Loucy (cell line): ENCODE measurements around the gene MET.

Experiments used
- H2AFZ ChIP-seq: fragments of 200-600 bp; sonication (generic); 2 replicates; pipeline ENCODE4 v1.6.0; 2016; ENCODE audit warnings: antibody characterized with exemption, mild to moderate bottlenecking, low read length, moderate library complexity
- H3F3A ChIP-seq: fragments of 200-600 bp; 2 replicates; pipeline ENCODE4 v1.6.0; 2016; ENCODE audit warnings: antibody characterized with exemption, low read depth, mild to moderate bottlenecking
- H3K27me3 ChIP-seq: fragments of 200-600 bp; sonication (generic); 2 replicates; pipeline ENCODE4 v1.6.1; 2014; ENCODE audit warnings: low read length, mild to moderate bottlenecking; ENCODE audit not compliant: insufficient read depth, poor library complexity, severe bottlenecking
- H3K36me3 ChIP-seq: fragments of 200-600 bp; sonication (generic); 2 replicates; pipeline ENCODE4 v1.6.1; 2016; ENCODE audit warnings: low read length; ENCODE audit not compliant: insufficient read depth
- H3K4me1 ChIP-seq: fragments of 200-600 bp; sonication (generic); 2 replicates; pipeline ENCODE4 v1.5.1; 2014; ENCODE audit warnings: low read length, mild to moderate bottlenecking; ENCODE audit not compliant: insufficient read depth, poor library complexity, severe bottlenecking
- H3K4me2 ChIP-seq: fragments of 200-600 bp; sonication (generic); 2 replicates; pipeline ENCODE4 v1.6.0; 2014; ENCODE audit warnings: antibody characterized with exemption, low read length, low read depth, mild to moderate bottlenecking; ENCODE audit not compliant: poor library complexity, severe bottlenecking
- H3K4me3 ChIP-seq: fragments of 200-600 bp; sonication (generic); 2 replicates; pipeline ENCODE4 v1.5.1; 2014; ENCODE audit warnings: low read length, mild to moderate bottlenecking, mixed read lengths; ENCODE audit not compliant: poor library complexity, severe bottlenecking
- H3K79me2 ChIP-seq: fragments of 200-600 bp; sonication (generic); 2 replicates; pipeline ENCODE4 v1.6.1; 2014; ENCODE audit warnings: low read length; ENCODE audit not compliant: insufficient read depth
- H3K9ac ChIP-seq: fragments of 200-600 bp; sonication (generic); 2 replicates; pipeline ENCODE4 v1.6.0; 2014; ENCODE audit warnings: mild to moderate bottlenecking, low read depth, low read length, moderate library complexity; ENCODE audit not compliant: poor library complexity, severe bottlenecking
- H3K9me2 ChIP-seq: fragments of 200-600 bp; sonication (generic); replicated peaks from 2 replicates; pipeline ENCODE4 v1.6.1; 2016; ENCODE audit warnings: low read depth, low read length, mixed read lengths
- H3K9me3 ChIP-seq: fragments of 200-600 bp; sonication (generic); 2 replicates; pipeline ENCODE4 v1.6.1; 2014; ENCODE audit warnings: mild to moderate bottlenecking, antibody characterized with exemption, low read length, low read depth; ENCODE audit not compliant: insufficient read depth
- H4K20me1 ChIP-seq: fragments of 200-600 bp; sonication (generic); 2 replicates; pipeline ENCODE4 v1.6.0; 2014; ENCODE audit warnings: antibody characterized with exemption, low read length, mild to moderate bottlenecking; ENCODE audit not compliant: insufficient read depth, poor library complexity, severe bottlenecking
- EZH2phosphoT487 ChIP-seq: fragments of 200-600 bp; IDR thresholded peaks from 2 replicates; pipeline ENCODE4 v1.6.1; 2018; ENCODE audit warnings: antibody characterized with exemption, mild to moderate bottlenecking, moderate library complexity, borderline replicate concordance
- TF ChIP-seq, protein P1 (sequence below): fragments of 200-600 bp; sonication (generic); conservative IDR thresholded peaks from 2 replicates; pipeline ENCODE4 v1.5.1; 2014; ENCODE audit warnings: mild to moderate bottlenecking, antibody characterized with exemption, low read length

The MET gene

DNA sequence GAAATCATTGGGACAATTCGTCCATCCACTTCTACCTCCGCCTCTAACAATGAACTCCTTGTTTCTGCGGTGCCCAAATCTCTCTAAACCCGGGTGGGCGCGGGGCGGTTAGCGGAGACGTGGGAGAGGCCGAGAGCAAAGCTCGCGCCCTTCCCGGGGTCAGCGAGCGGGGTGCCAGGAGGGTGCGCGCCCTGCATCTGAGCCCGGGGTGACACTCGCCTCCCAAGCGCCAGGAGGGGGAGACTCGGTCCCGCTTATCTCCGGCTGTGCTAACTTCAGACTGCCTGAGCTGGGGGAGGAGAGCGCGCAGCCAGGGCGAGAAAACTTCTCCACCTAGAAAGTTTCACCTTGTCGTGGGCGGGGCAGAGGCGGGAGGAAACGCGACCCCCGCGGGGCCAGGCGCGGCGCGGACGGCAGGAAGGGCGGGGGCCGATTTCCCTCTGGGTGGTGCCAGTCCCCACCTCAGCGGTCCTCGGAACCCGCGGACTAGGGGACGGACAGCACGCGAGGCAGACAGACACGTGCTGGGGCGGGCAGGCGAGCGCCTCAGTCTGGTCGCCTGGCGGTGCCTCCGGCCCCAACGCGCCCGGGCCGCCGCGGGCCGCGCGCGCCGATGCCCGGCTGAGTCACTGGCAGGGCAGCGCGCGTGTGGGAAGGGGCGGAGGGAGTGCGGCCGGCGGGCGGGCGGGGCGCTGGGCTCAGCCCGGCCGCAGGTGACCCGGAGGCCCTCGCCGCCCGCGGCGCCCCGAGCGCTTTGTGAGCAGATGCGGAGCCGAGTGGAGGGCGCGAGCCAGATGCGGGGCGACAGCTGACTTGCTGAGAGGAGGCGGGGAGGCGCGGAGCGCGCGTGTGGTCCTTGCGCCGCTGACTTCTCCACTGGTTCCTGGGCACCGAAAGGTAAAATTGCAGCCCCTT lies at the start of gene MET:
TSS of gene MET (plus strand) at position 516 of the 915 bp plus-strand sequence. CDS start 26,889 bp downstream, outside the sequence.
- H3K79me2 ChIP-seq = no peaks in the 10 kb centered on the region
- no peaks in the 10 kb centered on the region for H3K27me3 ChIP-seq
- no peak within 1 kb of the TSS for H3K4me3 ChIP-seq
- no peaks in the 10 kb centered on the region for H3K9me2 ChIP-seq
- no peak within 1 kb of the TSS for H3K4me2 ChIP-seq
- H3K36me3 ChIP-seq = no peaks in the 10 kb centered on the region
- no peaks in the 10 kb centered on the region for H3K9me3 ChIP-seq
- TF ChIP-seq, protein P1, sequence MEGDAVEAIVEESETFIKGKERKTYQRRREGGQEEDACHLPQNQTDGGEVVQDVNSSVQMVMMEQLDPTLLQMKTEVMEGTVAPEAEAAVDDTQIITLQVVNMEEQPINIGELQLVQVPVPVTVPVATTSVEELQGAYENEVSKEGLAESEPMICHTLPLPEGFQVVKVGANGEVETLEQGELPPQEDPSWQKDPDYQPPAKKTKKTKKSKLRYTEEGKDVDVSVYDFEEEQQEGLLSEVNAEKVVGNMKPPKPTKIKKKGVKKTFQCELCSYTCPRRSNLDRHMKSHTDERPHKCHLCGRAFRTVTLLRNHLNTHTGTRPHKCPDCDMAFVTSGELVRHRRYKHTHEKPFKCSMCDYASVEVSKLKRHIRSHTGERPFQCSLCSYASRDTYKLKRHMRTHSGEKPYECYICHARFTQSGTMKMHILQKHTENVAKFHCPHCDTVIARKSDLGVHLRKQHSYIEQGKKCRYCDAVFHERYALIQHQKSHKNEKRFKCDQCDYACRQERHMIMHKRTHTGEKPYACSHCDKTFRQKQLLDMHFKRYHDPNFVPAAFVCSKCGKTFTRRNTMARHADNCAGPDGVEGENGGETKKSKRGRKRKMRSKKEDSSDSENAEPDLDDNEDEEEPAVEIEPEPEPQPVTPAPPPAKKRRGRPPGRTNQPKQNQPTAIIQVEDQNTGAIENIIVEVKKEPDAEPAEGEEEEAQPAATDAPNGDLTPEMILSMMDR = no peak
- TF ChIP-seq EZH2phosphoT487 = no peak
- no peaks in the 10 kb centered on the region for H3F3A ChIP-seq
- no peak within 1 kb of the TSS for H3K9ac ChIP-seq
- no peaks in the 10 kb centered on the region for H4K20me1 ChIP-seq
- H2AFZ ChIP-seq = no peak within 1 kb of the TSS
- H3K4me1 ChIP-seq = no peaks in the 10 kb centered on the region

DNA sequence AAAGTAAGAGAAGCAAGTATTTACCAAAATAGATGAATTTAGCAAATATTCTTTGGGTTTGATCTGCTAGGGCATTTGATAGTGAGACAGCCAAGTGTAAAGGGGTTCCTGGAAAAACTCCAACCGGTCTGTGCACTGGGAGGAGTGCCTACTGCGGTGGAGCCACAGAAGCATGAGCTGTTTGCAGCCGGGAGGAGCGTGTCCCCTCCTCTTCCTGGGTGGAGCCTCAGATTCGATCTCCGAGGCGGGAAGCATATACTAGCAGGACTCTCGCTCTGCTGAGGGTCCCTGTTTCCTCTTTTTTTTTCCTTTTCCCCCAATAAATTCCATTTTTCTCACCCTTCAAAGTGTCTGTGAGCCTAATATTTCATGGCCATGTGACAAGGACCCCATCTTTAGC lies 45.1 kb upstream of the MET start:
- Histone ChIP-seq H3K9me2 (no peaks in the 10 kb centered on the region), H3K4me1 (no peaks in the 10 kb centered on the region), H3K36me3 (no peaks in the 10 kb centered on the region), H3K4me3 (no peak overlapping the region), H3F3A (no peaks in the 10 kb centered on the region), H3K9me3 (no peaks in the 10 kb centered on the region), H2AFZ (no peak overlapping the region), H3K27me3 (no peaks in the 10 kb centered on the region), H4K20me1 (no peaks in the 10 kb centered on the region), H3K4me2 (no peak overlapping the region), H3K9ac (no peak overlapping the region), H3K79me2 (no peaks in the 10 kb centered on the region)
- TF ChIP-seq EZH2phosphoT487 = no peak
- TF ChIP-seq, protein P1 = no peak

DNA sequence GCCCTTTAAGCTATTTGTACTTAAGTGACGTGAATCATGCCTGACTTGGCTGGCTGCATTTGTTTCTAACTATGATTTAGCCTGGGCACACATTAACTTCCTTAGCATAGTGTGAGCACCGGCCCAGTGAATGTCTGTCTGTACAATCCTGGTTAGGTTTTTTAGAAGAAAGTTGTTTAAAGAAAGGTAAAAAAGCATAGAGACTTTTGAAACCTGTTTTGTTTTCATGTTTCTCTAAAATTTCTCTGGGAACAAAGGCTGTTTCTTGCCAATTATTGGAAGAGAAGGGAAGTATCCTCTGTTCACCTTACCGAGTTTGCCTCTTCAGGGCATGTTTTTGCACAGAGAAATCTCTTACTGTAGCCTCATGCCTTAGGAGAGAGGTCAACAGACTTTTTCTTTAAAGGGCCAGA lies 42.9 kb upstream of the MET start:
- Histone ChIP-seq H3K9me3 (no peaks in the 10 kb centered on the region), H2AFZ (no peak overlapping the region)

More for the DNA sequence above, 42.9 kb upstream of the MET start:
- Histone ChIP-seq H3K4me3 (no peak overlapping the region), H3K9ac (no peak overlapping the region), H3F3A (no peaks in the 10 kb centered on the region), H3K27me3 (no peaks in the 10 kb centered on the region), H3K4me1 (no peaks in the 10 kb centered on the region), H3K4me2 (no peak overlapping the region), H3K79me2 (no peaks in the 10 kb centered on the region), H3K9me2 (no peaks in the 10 kb centered on the region), H4K20me1 (no peaks in the 10 kb centered on the region), H3K36me3 (no peaks in the 10 kb centered on the region)
- TF ChIP-seq, protein P1 = no peak
- TF ChIP-seq EZH2phosphoT487 = no peak
